HG03457 (cell line): ENCODE results near the gene LAS1L.
"Not testable (repeated sequence)": the region's sequence is repeated elsewhere in the genome, so short reads cannot be mapped to it uniquely, and the experiment has no call there.

Source experiments
- ATAC-seq: cut with Tn5 transposase; IDR thresholded peaks from one replicate; pipeline ENCODE4 v1.9.1; 2021; ENCODE audit warnings: moderate number of reproducible peaks; ENCODE audit not compliant: unreplicated experiment

LAS1L gene

DNA sequence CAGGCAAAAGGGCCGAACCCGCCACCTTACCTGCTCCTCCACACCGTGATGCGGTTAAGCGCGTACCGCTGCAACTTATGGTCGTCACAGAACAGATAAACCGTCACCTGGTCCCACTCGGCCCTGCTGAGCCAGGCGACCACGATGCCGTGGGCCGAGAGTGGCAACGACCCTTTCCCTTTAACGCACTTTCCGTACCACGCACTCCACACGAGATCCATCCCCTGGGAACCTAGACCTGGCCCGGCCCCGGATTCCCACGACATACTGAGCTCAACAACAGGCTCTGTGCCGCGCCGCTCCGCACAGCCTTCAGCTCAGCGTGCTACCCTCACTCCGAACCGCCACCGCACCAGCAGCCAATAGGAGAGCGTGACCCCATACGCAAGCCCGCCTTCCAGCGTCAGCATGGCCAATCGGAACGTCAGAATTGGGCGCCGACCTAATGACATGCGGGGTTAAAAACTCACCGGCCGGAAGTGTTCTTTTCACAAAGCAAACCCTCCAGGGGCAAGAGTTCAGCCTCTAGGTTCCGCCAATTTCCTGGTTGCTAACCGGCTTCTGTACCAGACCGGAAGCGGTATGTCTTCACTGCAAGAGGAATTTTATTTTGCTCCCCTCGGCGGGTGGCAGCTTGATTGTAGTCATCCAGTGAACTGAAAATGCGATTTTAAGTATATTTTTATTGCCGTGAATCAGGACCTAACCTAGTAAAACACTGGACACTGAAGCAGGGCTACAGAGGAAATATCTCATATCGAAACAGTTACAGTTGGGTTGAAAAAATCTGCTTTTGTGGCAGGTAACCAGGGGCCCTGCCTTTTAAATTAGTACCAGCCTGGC is at the start of gene LAS1L:
TSS of gene LAS1L (minus strand) at position 338 of the 843 bp plus-strand sequence. CDS start at position 266, 72 bp downstream.
- ATAC-seq, result peak; percentile 99

DNA sequence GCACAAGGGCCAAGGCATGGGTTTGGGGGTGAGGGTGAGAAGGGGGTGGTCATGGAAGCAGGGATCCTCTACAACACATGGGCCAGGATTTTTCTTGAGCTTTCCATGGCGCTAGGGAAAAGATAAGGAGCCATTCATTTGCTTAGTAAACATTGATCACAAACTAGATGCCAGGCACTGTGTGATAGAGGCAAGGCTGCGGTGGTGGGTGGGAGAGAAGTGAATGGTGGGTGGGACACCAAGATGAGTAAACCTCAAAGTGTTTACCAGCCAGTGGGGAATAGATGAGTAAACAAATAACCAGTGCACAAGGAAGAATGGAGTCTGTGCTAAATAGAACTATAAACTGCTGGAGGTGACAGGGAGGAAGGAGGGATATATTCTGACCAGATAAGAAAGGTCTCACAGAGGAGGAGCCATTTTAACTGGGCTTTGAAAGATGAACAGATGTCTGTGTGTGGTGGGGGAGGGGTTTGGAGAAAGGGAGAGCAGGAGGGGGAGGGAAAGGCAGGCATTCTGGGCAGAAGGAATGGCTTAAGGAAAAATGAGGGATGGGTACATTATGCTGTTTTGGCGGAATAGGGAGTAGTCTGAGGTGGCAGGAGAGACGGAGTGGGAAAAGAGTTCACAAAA is 48.0 kb upstream of the LAS1L start:
- ATAC-seq, result no peak

GRCh38 chrX:65581661-65582339 is 47.2 kb upstream of the LAS1L start:
- peak; percentile 79 for ATAC-seq

DNA sequence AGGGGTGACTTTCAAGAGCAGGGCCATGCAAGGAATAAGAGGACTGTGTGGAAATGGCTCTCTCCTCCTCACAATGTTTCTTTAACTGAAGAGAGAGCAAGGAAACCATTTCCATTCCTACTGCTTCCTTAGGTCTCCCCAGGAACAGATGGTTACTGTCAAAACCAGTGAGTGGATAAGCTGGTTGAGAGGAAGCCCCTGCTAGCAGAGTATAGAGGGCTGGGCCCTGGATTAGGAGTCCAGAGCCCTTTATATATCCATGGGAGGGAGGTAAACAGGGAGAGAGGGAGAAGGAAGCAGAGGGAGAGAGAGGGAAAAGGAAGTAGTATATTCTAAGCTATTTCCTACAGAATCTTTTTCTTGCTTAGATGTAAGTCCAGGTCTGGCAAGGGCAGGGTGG is 43.8 kb upstream of the LAS1L start:
- ATAC-seq, result no peak

GRCh38 chrX:65576160-65576559 is 41.6 kb upstream of the LAS1L start:
- no peak for ATAC-seq

- no peak for ATAC-seq
Observed at GRCh38 chrX:65575022-65575421, 40.4 kb upstream of the LAS1L start.

GRCh38 chrX:65574356-65574755 is 39.8 kb upstream of the LAS1L start:
- no peak for ATAC-seq

DNA sequence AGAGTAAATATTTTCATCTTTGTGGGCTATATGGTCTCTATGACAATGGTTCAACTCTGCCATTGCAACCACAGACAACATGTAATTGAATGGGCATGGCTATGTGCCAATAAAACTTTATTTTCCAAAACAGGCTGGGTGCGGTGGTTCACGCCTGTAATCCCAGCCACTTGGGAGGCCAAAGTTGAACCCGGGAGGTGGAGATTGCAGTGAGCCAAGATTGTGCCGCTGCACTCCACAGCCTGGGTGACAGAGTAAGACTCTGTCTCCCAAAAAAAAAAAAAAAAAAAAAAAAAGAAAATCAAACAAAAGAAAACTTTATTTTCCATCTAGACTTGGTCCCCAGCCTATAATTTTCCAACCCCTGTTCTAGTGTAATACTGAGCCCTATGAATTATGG is 38.4 kb upstream of the LAS1L start:
- no peak for ATAC-seq

- not testable (repeated sequence) for ATAC-seq
Observed at GRCh38 chrX:65562850-65563249, 28.3 kb upstream of the LAS1L start.

- ATAC-seq, result no peak
Observed at GRCh38 chrX:65551489-65552339, 17.1 kb upstream of the LAS1L start.

DNA sequence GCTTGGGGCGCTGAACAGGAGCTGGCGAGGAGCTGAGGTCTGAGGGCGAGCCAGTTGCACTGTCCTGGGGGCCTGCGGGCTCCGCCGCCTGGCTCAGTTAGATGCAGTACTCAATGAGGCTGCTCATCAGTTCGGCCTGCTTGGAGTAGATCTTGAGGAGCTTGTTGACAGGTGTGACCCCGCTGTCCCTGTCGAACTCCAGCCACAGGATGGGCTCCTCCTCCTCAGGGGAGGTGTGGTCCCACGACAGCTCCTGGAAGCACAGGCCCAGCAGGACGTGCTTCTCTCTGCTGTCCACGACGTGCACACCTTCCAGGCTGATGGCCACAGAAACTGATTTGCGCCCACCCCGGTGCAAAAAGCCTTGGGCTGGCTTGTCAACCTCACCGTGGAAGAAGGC is 16.5 kb upstream of the LAS1L start:
- no peak for ATAC-seq

DNA sequence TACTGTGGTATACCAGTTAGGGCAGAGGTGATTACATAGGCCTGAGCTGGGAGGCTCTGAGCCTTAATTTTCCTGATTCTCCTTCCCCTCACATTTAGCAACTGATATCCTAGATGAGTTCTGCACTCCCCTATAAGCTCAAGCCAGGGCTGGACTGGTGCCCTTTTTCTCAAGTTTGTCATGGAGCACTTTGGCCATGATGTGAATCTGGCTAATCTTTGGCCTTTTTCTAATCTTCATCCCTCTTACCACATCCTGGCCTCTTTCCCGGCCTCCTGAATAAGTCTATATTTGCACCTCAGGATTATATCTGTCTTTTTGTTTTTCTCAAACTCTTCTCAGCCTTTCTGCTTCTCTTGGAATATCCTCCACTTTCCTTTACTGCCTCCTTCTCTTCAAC is 10.9 kb upstream of the LAS1L start:
- ATAC-seq, result no peak

DNA sequence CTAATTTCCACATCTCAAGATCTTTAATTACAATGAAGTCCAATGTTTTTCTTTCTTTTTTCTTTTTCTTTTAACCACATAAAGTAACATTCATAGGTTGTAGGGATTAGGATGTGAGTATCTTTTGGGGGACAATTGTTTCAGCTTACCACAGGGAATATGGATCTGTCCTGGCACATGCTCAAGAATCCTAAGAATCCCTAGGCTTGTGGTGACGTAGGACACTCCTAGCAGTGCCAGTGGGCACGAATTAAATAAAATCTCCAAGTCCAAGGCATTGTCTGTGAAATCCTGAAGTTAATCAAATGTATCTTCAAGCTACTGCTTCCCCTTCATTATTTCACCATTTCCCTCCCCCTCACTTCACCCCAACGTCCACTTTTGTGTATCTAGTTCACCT is 2.6 kb upstream of the LAS1L start:
- ATAC-seq, result no peak

- ATAC-seq, result no peak
Observed at GRCh38 chrX:65536291-65536690, 1.7 kb upstream of the LAS1L start.

DNA sequence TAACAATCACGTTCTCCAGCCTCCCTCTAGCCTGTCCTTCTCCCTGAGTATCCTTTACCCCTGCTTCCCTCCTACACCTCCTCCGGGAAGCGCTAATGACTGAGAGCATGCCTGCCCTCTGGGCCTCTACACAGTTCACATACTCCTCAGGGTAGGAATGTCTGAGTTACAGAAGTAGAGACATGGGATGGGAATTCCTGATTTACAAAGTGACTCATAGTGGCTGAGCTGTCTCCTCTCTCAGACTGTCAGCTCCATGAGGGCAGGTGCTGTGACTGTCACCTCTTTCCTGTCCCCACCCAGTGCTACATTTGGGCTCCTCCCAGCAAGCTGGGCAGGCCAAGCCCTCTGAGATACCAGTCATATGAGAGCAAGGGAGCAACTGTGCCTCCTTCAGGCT is 2.6 kb downstream of the LAS1L start:
- no peak for ATAC-seq

DNA sequence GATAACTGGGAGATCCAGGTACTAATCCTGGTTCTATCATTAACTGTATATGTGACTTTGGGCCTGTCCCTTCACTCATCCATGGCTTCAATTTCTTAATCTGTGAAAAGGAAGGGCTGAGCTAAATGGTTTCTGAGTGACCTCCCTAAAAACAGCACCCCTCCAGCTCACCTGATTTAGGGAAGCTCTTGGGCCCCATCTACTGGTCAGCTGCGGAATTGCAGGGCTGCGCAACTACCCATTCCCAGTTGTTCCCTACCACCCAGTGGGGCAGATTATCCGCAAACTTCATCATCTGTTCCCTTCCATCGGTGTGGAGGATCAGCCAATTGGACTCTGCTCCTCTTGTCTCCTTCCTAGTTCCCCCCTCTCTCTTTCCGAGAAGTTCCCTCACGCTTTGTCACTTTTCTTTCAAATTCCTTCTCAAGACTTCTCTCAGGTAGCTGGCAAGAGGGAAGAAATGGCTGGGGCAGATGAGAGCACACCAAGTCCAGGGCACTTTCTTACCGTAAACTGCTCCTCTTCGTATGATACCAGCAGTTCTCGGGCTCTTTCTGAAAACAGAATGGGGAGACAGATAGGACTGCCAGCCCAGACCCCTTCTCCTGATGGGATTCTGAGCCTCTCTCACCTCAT is 5.8 kb downstream of the LAS1L start:
- ATAC-seq, result no peak

DNA sequence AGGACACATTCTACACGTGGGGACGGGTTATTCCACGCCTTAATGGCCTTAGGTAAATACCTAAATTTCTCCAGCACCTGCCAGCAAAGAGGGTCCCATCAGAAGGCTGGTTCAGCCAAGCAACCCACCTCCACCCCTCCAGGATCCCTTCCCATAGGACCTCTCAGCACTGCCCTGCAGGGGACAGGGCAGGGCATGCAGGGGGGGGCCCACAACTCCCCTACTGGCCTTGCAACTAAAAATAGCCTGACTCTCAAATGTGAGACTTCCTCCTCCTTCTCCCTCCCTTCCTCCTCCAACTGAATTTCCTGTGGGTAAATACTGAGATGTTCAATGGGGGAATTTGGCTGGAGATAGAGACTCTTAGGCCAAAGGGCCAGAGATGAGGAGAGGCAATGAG is 6.3 kb downstream of the LAS1L start:
- no peak for ATAC-seq

GRCh38 chrX:65524139-65524538 is 10.4 kb downstream of the LAS1L start:
- ATAC-seq, result no peak

DNA sequence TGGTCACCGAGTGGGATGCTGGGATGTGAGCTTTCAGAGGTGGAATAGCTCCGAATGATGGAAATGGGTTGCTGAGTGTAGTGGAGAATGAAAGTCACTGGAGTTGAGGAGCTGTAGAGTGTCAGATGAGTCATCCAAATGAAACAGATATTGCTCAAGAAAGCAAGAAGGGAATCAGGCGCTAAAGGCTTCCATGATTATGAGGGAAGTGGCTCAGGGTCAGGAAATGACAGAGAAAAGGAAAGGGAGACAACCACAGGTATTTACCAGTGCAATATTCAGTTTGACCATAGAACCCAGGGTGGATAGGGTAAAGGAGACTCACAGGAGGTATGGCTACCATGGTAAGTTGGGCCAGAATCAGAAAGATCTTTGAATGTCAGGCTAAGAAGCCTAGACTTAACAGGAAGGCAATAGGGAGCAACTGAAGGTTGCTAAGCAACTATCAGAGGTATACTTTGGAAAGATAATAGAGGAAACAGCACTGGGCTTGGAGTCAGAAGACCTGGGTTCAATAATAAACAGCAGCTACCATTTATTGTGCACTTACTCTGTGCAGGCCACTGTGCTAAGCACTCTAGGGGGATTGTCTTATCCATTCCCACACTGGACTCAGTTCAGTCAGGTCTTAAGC is 11.7 kb downstream of the LAS1L start:
- no peak for ATAC-seq

GRCh38 chrX:65519530-65519929 is 15.1 kb downstream of the LAS1L start:
- ATAC-seq, result not testable (repeated sequence)
